ENCODE data around the gene NHSL1.

NHSL1 gene

GRCh38 chr6:138480279-138480949 lies 18.9 kb downstream of the NHSL1 start:
- DNase-seq = no peak

DNA sequence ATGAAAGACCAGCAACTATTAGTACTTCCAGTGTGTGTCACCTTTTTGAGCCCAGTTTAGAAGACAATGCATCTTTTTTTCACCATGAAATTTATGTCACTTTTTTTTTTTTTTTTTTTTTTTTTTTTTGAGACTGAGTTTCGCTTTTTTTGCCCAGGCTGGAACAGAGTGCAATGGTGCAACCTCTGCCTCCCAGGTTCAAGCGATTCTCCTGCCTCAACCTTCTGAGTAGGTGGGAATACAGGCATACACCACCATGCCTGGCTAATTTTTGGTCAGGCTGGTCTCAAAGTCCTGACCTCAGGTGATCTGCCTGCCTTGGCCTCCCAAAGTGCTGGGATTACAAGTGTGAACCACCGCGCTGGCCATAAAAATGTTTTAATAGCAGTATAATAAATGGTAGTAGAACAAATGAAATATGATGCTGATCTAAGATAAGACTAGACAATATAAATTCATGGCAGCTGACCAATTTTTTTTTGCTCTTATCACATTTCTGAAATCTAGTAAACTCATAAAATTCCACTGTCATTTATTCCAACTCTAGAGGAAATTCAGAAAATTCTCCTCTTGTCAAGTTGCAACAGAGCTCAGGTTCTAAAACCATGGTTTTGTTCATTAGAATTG lies 21.3 kb downstream of the NHSL1 start:
- no peak for DNase-seq
- intact Hi-C loops (cut with DNase I) = no loop called here

More at GRCh38 chr6:138480279-138480949, 18.9 kb downstream of the NHSL1 start:
- intact Hi-C loops (cut with DNase I) = no loop called here

- intact Hi-C loops (cut with DNase I) = no loop called here
- DNase-seq = no peak
Observed at GRCh38 chr6:138476116-138476515, 23.2 kb downstream of the NHSL1 start.

- intact Hi-C loops (cut with DNase I) = no loop called here
- DNase-seq = no peak
Observed at GRCh38 chr6:138473144-138473543, 26.1 kb downstream of the NHSL1 start.

DNA sequence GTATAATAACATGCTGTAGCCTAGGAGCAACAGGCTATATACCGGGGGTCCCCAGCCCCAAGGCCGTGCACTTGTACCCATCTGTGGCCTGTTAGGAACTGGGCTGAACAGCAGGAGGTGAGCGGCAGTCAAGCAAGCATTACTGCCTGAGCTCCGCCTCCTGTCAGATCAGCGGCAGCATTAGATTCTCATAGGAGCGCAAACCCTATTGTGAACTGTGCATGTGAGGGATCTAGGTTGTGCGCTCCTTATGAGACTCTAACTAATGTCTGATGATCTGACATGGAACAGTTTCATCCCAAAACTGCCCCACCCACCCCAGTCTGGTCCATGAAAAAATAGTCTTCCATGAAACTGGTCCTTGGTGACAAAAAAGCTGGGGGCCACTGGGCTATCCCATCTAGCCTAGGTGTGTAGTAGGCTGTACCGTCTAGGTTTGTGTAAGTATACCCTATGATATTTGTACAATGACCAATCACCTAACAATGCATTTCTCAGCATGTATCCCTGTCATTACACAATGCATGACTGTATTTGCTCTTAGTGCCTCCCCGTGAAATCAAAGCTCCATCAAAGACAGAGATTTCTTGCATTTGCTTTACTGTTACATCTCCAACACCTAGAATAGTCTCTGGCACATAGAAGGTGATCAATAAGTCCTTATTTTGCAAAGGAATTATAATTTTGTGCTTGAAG lies 30.8 kb downstream of the NHSL1 start:
- intact Hi-C loops (cut with DNase I) = no loop called here
- no peak for DNase-seq

DNA sequence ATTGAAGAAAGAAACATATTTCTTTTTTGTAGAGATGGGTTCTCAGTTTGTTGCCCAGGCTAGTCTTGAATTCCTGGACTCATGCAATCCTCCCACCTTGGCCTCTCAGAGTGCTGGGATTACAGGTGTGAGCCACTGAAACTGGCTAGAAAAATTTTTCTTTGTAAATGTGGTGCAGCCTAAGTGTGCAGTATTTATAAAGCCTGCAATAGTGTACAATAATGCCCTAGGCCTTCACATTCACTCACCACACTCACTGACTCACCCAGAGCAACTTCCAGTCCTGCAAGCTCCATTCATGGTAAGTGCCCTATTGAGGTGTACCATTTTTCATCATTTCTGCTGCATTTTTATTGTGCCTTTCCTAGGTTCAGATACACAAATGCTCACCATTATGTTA lies 31.4 kb downstream of the NHSL1 start:
- no peak for DNase-seq
- intact Hi-C loops (cut with DNase I) = no loop called here

- DNase-seq = no peak
- intact Hi-C loops (cut with DNase I) = no loop called here
Observed at GRCh38 chr6:138465007-138465645, 34.2 kb downstream of the NHSL1 start.

DNA sequence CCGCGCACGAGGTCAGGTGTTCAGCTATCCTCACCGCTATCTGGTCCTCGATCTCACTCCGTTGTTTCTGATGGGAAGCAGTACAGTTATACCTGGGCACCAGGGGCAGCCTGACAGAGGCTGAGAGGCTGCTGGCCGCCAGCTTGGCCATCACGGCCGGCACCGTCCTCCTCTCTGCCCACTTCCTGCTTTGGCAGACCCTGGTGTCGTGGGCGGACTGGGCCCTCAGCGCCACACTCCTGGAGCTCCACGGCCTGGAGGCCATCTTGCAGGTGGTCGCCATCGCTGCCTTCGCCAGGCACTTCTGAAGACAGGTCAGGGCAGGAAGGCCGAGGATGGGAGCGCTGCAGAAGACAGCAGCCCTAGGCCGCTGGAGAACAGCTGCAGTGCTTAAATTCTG lies 35.2 kb downstream of the NHSL1 start:
- intact Hi-C loops (cut with DNase I) = no loop called here
- no peak for DNase-seq

DNA sequence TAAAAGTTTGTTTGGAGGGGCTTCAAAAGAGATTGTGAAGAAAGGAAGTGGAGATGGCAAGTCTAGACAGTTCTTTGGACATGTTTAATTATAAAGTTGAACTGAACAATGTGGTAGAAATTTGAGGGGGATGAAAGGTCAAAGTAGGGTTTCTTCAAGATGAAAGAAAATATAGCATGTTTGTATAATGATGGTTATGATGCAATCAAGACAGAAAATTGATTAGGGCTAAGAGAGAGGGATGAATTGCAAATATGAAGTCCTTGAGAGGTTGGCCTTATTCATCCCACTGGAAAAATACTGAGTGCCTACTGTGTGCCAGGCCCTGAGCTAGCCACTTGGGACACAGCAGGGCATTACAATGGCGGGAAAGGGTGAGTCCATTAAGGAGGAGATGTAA lies 37.6 kb downstream of the NHSL1 start:
- DNase-seq = no peak
- intact Hi-C loops (cut with DNase I) = no loop called here

GRCh38 chr6:138456401-138456790 lies 42.9 kb downstream of the NHSL1 start:
- intact Hi-C loops (cut with DNase I) = no loop called here

GRCh38 chr6:138455746-138456400 lies 43.4 kb downstream of the NHSL1 start:
- intact Hi-C loops (cut with DNase I) = no loop called here
- DNase-seq = no peak

More at GRCh38 chr6:138456401-138456790, 42.9 kb downstream of the NHSL1 start:
- DNase-seq = no peak

GRCh38 chr6:138454981-138455706 lies 44.1 kb downstream of the NHSL1 start:
- intact Hi-C loops (cut with DNase I) = no loop called here
- no peak for DNase-seq

- no peak for DNase-seq
- intact Hi-C loops (cut with DNase I) = no loop called here
Observed at GRCh38 chr6:138451043-138451442, 48.3 kb downstream of the NHSL1 start.

GRCh38 chr6:138450445-138450844 lies 48.8 kb downstream of the NHSL1 start:
- DNase-seq = no peak
- intact Hi-C loops (cut with DNase I) = no loop called here

- intact Hi-C loops (cut with DNase I) = no loop called here
- DNase-seq = peak in 7 of 42 donors; percentile 19 to 58 (median 34)
Observed at GRCh38 chr6:138446821-138447220, 52.5 kb downstream of the NHSL1 start.

DNA sequence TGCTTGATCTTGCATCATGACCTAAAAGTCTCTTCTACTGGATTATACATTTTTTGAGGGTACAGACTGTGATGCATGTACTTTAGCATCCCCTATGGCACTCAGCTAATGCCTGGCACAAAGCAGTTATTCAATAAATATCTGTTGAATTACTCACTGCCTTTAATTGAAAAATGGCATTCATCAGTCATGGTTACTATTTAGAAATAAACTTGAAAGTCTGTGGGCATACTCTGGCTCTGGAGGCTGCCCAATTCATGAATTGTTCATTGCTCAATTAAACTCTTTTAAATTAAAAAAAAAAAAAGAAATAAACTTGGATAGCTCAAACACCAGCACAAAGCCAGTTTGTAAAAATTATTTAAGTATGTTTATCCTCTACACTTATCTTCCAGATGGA lies 55.3 kb downstream of the NHSL1 start:
- intact Hi-C loops (cut with DNase I) = no loop called here
- no peak for DNase-seq

DNA sequence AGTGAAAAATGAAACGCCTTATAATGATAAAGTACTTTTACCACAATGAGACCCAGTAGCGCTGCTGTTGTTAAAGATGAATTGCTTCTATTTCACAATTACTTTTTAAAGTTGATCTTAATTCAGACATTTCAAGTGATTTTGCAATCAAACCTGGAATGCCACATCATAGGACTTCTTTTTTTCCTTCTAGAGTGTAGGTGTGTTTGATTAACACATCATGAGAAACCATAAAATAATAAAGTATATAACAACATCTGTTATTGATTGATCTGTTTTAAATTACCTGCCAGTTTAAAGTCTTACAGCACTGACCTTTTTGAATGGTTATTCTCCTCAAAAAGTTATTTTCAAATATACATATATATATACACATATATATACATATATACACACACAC lies 56.6 kb downstream of the NHSL1 start:
- intact Hi-C loops (cut with DNase I) = no loop called here
- DNase-seq = no peak

GRCh38 chr6:138441965-138442364 lies 57.3 kb downstream of the NHSL1 start:
- intact Hi-C loops (cut with DNase I) = no loop called here
- DNase-seq = no peak

Measured in head of caudate nucleus (tissue), 42 donors.